GM21717 (cell line): Measurements from ENCODE around the gene ANXA6.
A peak's percentile ranks its signal among the peaks of the same experiment; 100 is the strongest.
"Not testable (repeated sequence)": the region's sequence is repeated elsewhere in the genome, so short reads cannot be mapped to it uniquely, and the experiment has no call there.

ENCODE experiments used
- ATAC-seq: cut with Tn5 transposase; IDR thresholded peaks from one replicate; pipeline ENCODE4 v1.9.1; 2021; ENCODE audit warnings: mild to moderate bottlenecking, moderate library complexity; ENCODE audit not compliant: unreplicated experiment

ANXA6 gene

DNA sequence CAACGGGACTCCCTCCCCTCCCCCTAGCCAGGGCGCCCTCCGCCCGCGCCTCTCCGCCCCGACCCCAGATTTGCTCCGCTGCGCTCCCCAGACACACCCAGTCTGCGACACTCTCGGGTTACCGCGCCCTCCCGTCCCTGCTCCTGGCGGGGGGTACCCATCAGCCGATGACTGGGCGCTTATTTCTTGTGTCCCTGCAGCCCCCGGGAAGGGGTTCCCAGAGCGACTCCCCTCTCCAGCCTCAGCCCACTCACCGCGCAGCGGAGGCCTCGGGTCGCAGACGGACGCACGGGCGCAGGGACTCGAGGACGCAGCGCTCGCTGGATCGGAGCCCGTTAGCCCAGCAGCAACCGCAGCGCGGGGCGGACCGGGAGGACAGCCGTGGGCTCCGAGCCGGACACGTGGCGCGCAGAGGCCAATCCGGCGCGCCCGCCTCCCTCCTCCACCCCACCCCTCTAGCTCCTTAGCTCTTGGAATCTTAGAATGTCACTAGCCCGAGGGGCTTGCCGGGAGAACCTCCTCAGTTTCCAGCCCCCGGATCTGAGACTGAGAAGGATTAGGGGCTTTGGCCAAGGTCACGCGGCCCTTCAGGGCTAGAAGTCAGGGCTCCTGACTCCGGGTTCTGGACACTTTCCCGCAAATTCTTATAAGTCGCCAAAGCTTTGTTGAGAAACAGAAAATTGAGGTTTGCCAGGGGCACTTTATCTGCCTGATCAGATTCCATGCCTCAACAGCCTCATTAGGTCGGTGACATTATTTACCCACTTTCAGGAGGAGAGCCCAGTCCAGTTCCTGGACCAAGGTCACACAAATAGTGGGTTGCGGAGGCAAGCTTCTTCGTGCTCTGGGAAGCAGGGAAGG lies at the start of gene ANXA6:
Gene ANXA6, minus strand, starts transcription at position 354 of the 861 bp plus-strand sequence. CDS start 9,878 bp downstream, outside the sequence.
- peak; percentile 44 for ATAC-seq

DNA sequence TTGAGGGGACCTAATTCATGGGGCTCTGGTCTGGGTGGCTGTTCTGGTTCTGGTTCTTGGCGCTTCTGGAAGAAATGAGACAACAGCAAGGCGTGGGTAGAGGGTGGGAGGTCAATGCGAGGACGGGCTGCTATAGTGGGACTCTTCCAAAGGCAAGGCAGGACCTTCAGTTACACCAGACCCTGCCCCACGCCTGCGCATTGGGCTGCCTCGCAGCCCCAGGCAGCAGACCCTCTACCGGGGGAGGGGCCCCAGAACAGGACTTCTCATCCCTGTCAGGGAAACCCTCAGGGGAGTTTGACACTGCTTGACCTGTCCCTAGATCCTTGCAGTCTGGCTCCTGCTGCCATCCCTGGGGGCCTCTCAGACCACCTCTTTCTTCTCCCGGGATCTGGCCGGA lies 47.8 kb upstream of the ANXA6 start:
- no peak for ATAC-seq

DNA sequence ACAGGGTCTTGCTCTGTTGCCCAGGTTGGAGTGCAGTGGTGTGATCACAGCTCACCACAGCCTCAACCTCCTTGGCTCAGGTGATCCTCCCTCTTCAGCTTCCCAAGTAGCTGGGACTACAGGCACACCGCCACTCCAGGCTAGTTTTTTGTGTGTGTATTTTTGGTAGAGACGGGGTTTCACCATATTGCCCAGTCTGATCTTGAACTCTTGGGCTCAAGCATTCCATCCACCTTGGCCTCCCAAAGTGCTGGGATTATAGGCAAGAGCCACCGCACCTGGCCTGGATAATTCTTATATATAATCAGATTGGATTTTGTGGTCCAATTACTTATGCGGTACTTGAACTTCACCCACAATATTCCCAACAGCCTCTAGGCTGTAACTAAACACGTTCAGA lies 46.5 kb upstream of the ANXA6 start:
- no peak for ATAC-seq

DNA sequence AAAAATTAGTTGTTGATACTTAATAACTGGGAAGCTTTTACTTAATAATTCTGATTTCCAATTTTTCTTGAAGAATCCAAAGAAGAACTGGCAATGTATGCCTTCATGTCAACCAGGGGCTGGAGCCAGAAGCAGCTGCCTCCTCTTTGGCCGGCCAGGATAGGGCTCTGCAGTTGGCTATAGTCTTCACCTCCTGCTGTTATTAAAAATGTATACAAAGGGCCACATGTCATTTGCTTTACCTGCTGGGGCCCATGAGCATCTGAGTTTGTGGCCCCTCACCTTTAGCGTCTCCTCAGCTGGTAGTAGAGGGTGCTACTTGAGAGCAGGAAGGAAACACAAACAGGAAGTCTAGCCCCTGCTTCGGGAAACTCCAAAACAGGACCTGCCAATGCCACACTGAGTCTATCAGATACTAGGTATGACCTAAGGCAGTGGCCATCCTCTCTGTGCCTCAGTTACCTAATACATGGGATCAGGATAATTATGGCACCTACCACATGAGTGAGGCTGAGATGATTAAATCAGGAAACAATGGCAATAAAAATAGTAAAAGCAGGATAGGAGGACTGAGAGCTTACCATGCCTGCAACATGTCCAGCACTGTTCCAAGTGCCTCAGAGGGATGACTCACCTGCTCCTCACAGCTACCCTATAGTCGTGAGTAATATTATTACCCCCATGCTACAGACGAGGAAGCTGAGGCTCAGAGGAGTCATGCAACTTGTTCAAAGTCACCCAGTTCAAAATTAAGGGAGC lies 45.0 kb upstream of the ANXA6 start:
- ATAC-seq, result peak; percentile 50

DNA sequence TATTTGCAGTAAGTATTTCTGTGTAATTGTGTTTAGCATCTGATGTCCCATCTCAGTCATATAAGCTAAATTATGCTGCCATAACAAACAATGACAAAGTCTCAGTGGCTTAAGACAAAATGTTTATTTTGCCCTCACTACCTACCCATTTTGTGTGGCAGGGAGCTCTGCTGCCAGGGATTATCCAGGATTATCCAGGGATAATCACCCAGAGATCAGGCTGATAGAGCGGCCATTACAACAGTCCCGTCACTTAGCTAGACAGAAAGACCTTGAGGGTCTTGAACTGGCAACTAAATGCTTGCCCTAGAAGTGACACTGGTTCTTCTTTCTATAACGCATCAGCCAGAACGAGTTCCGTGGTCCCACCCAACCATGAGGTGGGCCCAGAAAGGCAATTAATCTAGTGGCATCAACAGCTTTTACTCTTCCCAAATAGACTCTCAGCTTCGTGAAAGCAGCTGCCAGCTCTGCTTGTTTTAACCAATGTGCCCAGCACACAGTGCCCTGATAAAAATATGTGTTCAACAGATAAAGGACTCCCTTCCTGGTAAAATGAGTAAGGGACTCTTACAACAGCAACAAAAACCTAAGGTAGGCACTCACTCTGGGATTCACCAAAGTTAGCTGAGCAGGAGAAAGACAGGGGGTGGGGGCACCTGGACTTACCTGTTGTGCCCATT lies 43.5 kb upstream of the ANXA6 start:
- no peak for ATAC-seq

DNA sequence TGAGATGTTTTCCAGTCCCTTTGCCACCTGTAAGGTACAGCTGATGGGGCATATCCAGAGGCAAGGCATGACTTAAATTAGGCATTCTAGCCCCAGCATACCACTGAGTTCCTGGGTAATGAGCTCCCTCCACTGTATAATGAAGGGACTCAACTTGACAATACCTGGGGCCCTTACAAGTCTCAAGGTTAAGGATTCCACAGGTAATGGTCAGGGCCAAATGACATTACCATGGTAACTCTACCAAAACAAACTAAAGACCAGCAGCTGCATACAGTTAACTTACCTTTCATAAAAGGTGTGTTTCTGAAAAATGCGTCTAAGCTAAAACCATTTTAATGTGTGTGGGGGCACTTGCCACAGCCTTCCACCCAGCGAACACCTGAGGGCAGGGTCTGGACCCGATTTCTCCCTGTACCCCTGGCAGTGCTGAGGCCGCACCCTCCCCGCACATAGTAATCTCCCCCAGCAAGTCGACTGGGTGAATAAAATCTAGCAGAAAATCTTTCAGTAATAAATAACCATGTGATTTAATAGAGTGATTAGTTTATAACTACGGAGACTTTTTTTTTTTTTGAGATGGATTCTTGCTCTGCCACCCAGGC lies 42.1 kb upstream of the ANXA6 start:
- no peak for ATAC-seq

DNA sequence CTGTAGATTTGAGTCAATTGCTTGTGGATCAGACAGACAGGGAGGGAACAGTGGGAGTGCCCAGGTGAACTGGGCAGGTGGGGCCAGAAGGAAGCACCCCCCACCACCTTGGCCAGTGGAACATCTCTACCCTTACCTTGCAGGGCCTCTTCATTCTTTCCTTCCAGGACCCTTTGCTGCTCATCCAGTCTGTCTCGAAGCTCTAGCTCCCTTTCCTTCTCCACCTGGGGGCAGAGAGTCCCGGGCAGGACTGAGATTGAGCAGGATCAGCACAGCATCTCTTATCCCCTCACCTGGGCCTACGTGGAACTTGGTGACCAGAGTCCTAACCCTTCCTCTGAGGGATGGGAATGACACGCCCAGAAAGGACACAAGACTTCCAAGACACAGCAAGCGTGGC lies 41.3 kb upstream of the ANXA6 start:
- no peak for ATAC-seq

DNA sequence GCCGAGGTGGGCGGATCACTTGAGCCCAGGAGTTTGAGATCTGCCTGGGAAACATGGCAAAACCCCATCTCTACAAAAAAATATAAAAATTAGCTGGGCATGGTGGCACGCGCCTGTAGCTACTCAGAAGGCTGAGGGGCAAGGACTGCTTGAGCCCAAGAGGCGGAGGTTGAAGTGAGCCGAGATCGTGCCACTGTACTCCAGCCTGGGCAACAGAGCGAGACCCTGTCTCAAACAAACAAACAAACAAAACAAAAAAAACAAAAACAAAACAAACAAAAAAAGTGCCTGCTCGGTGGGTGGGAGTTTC lies 39.7 kb upstream of the ANXA6 start:
- ATAC-seq, result not testable (repeated sequence)

DNA sequence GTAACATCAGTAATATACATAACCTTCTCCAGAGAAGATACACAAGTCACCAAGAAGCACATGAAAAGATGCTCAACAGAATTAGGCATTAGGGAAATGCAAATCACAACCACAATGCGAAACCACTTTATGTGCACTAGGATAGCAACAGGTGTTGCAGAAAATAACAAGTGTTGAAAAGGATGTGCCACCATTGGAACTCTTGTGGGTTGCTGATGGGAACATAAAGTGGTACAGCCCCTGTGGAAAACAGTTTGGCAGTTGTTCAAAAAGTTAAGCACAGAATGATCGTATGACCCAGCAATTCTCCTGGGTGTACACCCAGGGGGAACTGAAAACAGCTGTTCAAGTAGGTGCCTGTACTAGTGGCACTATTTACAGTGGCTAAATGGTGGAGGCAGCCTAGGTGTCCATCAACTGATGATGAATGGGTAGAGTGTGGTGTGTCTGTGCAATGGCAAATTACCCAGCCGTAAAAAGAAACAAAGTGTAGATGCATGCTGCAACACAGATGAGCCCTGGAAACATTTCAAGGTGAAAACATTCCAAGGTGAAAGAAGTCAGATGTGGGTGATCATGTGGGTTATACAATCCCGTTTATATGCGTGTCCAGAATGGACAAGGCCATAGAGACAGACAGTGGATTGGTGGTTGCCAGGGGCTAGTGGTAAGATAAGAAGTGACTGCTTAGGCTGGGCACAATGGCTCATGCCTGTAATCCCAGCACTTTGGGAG lies 39.1 kb upstream of the ANXA6 start:
- peak; percentile 91 for ATAC-seq

DNA sequence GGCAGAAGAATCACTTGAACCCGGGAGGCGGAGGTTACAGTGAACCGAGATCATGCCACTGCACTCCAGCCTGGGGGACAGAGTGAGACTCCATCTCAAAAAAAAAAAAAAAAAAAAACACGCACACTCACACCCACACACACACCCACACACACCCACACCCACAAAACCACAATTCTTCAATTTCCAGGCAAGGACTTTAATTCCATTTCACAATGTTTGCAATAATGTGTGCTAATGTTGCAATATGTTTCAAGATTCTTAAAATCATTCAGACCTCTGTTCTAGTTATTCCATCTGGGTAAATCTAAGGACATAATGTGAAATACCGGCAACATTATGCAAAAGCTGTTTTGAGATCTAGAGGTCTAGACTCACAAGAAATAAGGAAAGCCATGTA lies 38.0 kb upstream of the ANXA6 start:
- no peak for ATAC-seq

DNA sequence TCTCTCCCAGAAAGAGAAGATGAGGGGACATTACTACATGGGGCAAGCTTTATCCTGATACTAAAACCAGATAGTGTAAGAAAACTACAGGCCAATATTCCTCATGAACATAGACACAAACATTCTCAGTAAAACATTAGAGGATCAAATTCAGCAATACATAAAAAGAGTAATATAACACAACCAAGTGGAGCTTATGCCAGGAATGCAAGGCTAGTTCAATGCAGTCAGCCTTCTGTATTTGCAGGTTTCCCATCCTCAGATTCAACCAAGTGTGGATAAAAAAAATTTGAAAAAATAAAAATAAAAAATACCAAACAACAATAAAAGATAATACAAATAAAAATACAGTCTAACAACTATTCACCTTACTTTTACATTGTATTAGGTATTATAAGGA lies 35.0 kb upstream of the ANXA6 start:
- no peak for ATAC-seq

DNA sequence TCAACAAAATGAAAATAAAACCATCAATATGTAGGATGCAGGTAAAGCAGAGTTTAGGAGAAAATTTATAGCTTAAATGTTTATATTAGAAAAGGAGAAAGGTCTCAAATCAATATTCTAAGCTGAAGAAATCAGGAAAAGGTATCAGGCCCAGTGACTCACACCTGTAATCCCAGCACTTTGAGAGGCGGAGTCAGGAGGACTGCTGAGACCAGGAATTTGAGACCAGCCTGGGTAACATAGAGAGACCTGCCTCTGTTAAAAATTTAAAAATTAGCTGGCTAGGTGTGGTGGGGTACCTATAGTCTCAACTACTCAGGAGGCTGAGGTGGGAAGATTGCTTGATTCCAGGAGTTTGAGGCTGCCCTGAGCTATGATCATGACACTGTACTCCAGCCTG lies 34.1 kb upstream of the ANXA6 start:
- no peak for ATAC-seq

DNA sequence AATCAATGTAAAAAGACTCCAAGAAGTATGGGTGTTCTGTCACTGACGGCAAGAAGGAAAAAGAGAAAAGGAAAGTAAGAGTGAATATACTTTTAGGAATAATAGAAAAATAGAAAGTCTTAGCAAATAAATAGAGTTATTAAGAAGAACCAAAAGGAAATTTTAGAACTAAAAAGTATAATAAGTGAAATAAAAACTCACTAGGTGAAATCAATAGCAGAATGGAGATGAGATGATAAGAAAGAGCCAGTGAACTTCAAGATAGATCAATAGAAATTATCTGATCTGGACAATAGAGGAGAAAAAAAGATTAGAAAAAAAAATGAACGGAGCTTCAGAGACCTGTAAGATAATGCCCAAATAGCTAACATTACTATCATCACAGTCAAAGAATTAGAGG lies 31.6 kb upstream of the ANXA6 start:
- no peak for ATAC-seq

DNA sequence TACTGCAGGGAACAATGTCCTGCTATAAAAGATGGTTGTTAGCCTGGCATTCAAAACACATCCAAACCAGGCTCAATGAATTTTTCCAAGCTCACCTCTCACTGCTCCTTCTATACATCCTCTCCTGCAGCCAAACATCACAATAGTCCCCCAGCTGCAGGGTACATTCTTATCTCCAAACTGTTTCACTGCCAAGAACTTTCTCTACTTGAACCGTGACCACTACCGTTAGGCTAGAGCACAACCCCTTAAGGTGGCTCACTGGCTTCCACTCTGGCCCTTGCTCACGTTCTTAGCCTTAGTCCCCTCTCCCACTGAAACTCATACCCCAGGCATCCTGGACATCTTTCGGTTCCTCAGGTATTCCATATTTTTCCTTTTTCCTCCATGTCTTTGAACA lies 29.0 kb upstream of the ANXA6 start:
- ATAC-seq, result no peak

DNA sequence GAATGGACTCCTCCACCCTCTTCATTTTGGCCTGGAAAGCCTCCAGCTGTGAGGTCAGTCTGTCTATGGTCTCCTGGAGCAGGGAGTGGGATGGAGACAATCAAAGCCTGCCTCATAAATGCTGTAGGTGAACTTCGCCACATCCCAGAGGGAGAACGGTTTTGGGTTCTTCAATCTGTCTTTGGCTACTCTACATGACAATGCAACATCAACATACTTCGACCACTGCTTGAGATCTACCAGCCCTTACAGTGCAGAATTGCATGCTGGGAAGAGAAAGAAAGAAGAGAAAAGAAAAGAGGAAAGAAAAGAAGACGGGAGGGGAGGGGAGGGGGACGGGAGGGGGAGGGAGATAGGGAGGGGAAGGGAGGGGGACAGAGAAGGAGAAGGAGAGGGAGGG lies 28.5 kb upstream of the ANXA6 start:
- ATAC-seq, result no peak

DNA sequence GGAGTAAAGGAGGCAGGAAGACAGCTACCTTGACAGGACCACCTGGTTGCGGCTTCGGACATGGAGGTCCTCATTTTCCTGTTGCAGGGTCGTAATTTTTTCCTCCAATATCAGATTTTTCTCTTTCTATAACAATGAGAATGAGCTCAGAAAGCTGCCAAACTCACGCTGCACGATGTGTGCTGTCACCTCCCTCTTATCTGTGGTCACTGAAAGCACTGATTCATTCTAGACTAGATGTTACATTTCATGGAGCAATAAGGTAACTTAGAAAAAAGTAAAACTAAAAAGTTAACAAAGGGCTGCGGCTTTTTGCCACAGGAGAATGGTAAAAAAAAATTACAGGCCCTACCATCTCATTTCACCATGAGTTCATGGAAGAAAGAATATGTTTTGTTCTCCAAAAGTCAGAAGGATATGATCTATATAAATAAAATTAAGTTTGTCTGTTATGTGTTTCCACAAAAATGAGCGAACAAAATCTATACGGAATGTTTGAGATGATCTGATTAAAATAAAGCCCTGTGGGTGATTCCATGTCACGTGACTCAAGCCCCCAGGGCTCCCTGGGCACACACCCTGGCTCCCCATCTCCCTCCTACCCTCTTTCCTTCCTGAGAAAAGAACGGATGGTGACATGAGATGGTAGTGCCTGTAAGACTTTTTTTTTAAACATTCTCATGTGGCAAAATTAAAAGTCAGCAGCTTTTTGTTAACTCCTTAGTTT lies 26.9 kb upstream of the ANXA6 start:
- no peak for ATAC-seq

DNA sequence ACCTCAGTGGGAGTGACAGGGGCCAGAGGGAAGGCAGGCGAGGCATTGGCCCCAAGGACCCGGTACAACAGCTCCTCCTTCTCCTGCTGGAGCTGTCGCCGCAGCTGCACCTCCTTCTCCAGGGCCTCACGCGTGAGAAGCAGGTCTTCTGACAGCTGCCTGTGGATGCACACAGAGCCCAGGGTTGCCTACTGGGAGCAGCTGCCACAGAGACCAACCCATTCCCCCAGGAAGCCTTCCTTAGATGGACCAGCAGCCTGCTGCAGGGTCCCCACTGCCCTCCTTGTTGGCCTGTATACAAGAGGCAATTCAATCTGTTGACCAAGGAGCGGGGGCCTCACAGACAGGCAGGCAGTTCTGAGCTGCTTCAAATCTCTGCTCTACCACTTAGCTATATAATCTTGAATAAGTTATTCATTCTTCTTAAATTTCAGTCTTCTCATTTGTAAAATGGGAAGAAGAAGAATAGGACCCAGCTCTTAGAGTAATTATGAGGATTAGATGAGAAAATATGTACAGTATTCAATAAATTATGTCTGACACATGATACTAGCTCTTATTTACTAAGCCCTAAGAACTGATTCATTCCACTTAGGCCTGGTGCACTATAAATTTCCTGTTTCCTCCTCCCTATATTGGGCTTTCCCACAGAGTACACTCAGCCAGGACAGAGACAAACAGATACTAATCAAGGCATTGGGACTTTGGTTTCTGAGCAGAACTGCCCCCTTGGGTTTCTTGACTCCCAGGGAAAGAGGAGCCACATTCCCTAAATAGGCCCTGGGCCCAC lies 26.1 kb upstream of the ANXA6 start:
- ATAC-seq, result no peak

DNA sequence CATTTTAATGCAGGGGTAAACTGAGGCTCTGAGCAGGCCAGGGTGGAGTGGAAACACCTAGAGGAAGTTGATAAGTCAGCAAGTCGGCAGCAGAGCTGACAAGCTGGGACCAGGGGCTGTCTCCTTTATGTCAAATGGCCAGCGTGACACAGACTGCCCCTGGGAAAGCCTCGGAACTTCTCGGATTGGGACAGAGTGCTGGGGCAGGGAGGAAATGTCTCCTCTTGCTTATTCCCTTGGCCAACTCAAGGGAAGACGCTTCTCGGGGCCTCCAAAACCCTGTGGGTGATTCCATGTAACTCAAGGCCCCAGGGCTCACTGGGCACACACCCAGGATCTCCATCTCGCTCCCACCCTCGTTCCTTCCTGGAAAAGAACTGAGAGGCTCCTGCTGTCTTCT lies 25.4 kb upstream of the ANXA6 start:
- ATAC-seq, result no peak

DNA sequence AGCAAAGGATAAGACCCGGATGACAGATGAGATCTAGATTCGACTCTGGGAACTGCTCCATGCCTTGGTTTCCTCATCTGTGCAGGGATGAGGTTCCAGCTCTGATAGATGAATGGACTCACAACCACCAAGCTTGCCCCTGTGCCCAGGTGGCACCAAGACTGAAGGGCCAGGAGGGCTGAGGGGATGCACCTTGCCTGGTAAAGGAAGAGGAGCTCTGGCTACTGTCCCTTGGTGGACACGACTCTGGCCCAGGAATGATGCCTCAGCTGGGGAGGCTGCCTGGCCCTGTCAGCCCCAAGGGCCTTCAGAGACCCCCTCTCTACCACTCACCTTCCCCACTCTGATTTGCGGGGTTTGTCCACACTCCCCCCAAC lies 24.9 kb upstream of the ANXA6 start:
- no peak for ATAC-seq
